GM21825 (cell line): Measurements from ENCODE around the gene PCDHA12.
"Not testable (repeated sequence)": the region's sequence is repeated elsewhere in the genome, so short reads cannot be mapped to it uniquely, and the experiment has no call there.

Experiments used
- ATAC-seq: cut with Tn5 transposase; IDR thresholded peaks from one replicate; pipeline ENCODE4 v1.9.1; 2021; ENCODE audit warnings: mild to moderate bottlenecking, moderate library complexity; ENCODE audit not compliant: unreplicated experiment

PCDHA12 gene

GRCh38 chr5:140857177-140857986, 17.7 kb upstream of the PCDHA12 start:
- no peak for ATAC-seq

- ATAC-seq = no peak
Measured at GRCh38 chr5:140857987-140858240, 17.2 kb upstream of the PCDHA12 start.

- no peak for ATAC-seq
Measured at GRCh38 chr5:140862441-140863295, 12.4 kb upstream of the PCDHA12 start.

GRCh38 chr5:140868721-140869554, 6.2 kb upstream of the PCDHA12 start, which contains the start of gene PCDHA11:
PCDHA11 (plus strand) TSS chr5:140868957; CDS start chr5:140869104, 147 bp downstream.
- no peak for ATAC-seq

- ATAC-seq = no peak
Measured at GRCh38 chr5:140869555-140869886, 5.6 kb upstream of the PCDHA12 start.

- no peak for ATAC-seq
Measured at GRCh38 chr5:140870221-140871201, 4.6 kb upstream of the PCDHA12 start.

- not testable (repeated sequence) for ATAC-seq
Measured at GRCh38 chr5:140876541-140877261, 1.6 kb downstream of the PCDHA12 start.

GRCh38 chr5:140877262-140877581, 2.1 kb downstream of the PCDHA12 start:
- ATAC-seq = no peak

- ATAC-seq = no peak
Measured at GRCh38 chr5:140881889-140882590, 6.9 kb downstream of the PCDHA12 start, which contains the start of gene PCDHA13. PCDHA13 (plus strand) TSS chr5:140882124; CDS start chr5:140882269, 145 bp downstream.

- no peak for ATAC-seq
Measured at GRCh38 chr5:140882591-140882899, 7.4 kb downstream of the PCDHA12 start.

GRCh38 chr5:140883373-140883772, 8.3 kb downstream of the PCDHA12 start:
- no peak for ATAC-seq

GRCh38 chr5:140883927-140884697, 9.0 kb downstream of the PCDHA12 start:
- ATAC-seq = no peak

GRCh38 chr5:140916325-140916724, 41.2 kb downstream of the PCDHA12 start:
- no peak for ATAC-seq

- no peak for ATAC-seq
Measured at GRCh38 chr5:140923601-140924000, 48.5 kb downstream of the PCDHA12 start.

- no peak for ATAC-seq
Measured at GRCh38 chr5:140925806-140926442, 50.8 kb downstream of the PCDHA12 start, which contains the start of gene PCDHAC1. PCDHAC1 (plus strand) TSS chr5:140926299; CDS start chr5:140926893, 594 bp downstream.

- no peak for ATAC-seq
Measured at GRCh38 chr5:140926443-140927227, 51.5 kb downstream of the PCDHA12 start.

GRCh38 chr5:140927228-140927573, 52.1 kb downstream of the PCDHA12 start:
- no peak for ATAC-seq
